ENCODE results near the gene TNIP1.

DNA sequence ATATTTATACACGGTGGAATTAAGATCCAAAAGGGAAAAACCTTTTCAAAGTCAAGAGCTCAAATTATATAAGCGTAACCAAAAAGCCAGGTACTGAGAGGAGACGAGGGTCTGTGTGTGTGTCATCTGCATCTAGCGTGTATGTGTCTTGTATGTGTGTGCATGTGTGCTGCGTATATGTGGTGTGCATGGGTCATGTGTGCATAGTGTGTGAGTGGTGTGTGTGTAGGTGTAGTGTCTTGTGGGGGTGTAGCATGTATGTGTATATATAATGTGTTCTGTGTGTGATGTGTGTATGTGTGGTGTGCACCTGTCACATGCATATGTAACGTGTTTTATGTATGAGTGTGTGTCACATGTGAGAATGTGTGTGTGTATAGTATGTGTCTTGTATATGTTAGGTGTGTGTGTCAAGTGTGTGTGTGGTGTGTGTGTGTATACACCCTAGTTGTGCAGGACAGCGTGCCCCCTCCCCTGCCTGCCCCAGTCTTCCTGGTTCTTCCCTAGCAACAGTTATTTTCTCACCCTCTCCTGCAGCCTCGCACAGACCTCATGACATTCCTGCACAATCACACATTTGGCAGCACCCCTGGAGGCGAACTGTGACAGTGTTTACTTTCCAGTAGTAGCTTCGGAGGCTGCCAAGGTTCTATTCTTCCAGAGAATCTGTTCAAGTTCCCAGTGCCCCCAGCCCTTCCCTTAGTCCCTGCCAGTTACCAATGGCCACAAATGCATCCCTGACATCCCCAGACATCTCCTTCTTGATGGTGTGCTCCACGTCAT is 27.1 kb upstream of the TNIP1 start:
- TF ChIP-seq EP300 (IDR thresholded peaks at IDR 0.05) (peak in 3 of 4 donors; percentile 47 to 88 (median 82)), CTCF (IDR thresholded peaks at IDR 0.05) (peak in 3 of 4 experiments; percentile 4 to 29 (median 28)), POLR2AphosphoS5 (IDR thresholded peaks at IDR 0.05) (peak; percentile 76 to 92 (median 80)), POLR2A (IDR thresholded peaks at IDR 0.05) (no peak)

Measured in sigmoid colon (tissue), 4 donors.